HG03060 (cell line): ENCODE results near the gene SSTR3.
A peak's percentile ranks its signal among the peaks of the same experiment; 100 is the strongest.
"Not testable (repeated sequence)": the region's sequence is repeated elsewhere in the genome, so short reads cannot be mapped to it uniquely, and the experiment has no call there.

Source experiments
- ATAC-seq: cut with Tn5 transposase; IDR thresholded peaks from one replicate; pipeline ENCODE4 v1.9.1; 2021; ENCODE audit warnings: low read depth, moderate number of reproducible peaks; ENCODE audit not compliant: unreplicated experiment

The SSTR3 gene

DNA sequence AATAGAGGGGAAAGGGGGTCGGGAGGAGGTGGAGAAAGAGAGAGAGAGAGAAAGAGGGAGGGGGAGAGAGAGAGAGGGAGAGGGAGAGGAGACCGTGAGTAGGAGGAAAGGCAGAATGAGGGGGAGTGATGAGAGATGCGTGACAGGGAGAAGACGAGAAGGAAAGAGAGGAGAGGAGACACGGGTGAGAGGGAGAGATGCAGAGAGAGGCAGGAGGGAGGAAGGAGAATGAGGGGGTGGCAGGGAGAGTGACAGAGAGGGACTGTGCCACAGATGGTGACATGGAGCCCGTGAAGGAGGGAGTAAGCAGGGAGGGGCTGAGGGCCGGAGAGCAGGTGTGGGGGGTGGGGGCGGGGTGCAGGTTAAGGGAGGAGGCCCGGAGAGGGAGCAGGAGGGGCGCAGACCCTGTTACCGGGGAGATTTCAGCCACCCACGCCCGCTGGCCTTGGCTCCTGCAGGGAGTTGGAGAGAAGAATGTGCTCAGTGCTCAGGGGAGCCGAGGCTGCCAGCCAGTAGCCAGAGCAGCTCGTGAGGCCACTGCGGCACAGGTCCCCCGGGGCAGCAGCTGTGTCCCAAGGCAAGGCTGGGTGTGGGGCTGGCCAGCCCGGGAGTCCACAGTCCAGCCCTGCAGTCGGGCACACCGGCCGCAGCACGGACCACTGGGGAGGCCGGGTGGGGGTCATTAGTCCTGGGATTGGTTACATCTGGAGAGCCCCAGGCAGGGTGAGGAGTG is at the start of gene SSTR3:
Gene SSTR3, minus strand, starts transcription at position 304 of the 733 bp plus-strand sequence. CDS start 4,674 bp downstream, outside the sequence.
- no peak for ATAC-seq

GRCh38 chr22:37260901-37261336 is 48.6 kb upstream of the SSTR3 start:
- no peak for ATAC-seq

- ATAC-seq = no peak
Measured at GRCh38 chr22:37260155-37260795, 48.0 kb upstream of the SSTR3 start.

GRCh38 chr22:37259540-37260029 is 47.3 kb upstream of the SSTR3 start:
- no peak for ATAC-seq

- no peak for ATAC-seq
Measured at GRCh38 chr22:37258753-37259401, 46.6 kb upstream of the SSTR3 start.

DNA sequence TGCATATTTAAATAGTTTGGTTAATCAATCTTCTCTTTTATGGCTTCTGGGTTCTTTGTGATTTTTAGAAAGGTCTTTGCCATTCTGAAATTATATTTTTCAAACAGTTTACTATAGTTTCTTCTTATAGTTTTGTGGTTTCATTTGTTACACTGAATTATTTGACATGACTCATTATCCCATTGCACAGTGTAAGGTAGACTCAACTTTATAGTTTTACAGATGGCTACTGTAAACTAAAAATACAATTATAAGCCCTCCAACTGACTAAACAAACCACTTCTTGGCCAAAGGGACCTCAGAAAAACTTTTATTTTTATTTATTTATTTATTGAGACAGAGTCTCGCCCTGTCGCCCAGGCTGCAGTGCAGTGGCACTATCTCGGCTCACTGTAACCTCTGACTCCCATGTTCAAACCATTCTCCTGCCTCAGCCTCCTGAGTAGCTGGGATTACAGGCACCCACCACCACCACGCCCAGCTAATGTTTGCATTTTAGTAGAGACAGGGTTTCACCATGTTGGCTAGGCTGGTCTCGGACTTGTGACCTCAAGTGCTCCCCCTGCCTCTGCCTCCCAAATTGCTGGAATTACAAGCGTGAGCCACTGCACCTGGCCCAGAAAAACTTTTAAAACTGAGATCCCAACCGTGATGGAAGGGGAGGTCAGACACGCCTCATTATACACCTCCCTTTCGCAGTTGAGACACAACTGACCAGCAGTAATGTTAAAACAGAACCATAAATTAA is 45.9 kb upstream of the SSTR3 start:
- ATAC-seq = no peak

DNA sequence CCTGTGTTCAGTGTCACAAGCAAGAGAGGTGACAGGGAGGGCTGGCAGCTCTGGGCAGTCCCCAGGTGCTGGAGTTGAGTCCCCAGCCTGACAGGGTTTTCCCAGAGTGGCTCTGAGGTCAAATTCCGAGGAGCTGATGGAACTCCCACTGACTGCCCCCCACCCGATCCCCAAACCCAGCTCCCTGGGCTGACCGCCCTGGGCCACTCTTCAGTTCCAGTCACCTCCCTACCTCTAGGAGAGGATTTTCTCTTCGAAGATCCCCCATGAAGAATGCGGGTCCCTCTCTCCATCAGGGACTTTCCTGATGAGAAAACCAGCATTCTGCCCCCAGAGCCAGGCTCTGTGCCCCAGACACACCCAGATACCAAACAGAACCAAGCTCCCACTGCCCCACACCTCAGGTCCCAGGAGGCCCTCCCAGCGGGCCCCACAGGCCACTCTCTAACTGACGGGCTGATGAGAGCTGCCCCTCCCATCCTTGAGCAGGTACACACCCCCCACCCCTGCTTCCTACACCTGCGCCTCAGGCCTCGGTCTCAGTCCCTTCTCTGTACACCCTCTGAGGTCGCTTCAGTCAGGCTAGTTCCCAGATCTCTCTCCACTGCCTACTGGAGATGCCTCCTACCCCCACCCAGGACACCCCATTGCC is 43.9 kb upstream of the SSTR3 start:
- no peak for ATAC-seq

GRCh38 chr22:37255558-37256006 is 43.3 kb upstream of the SSTR3 start:
- no peak for ATAC-seq

DNA sequence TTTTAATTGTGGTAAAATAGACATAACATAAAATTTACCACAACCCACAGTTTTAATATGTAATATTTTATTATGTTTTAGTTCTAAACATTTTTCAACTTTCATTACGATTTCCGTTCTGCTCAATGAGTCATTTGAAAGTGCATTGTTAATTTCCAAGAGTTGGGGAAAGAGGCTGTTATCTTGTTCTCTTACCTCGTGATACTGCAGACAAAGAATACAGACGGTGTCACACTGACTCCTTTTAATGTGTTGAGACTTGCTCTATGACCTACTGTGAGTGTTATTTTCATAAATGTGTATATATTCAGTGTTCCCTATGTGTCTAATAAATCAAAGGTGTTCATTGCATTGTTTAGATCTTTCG is 42.6 kb upstream of the SSTR3 start:
- no peak for ATAC-seq

DNA sequence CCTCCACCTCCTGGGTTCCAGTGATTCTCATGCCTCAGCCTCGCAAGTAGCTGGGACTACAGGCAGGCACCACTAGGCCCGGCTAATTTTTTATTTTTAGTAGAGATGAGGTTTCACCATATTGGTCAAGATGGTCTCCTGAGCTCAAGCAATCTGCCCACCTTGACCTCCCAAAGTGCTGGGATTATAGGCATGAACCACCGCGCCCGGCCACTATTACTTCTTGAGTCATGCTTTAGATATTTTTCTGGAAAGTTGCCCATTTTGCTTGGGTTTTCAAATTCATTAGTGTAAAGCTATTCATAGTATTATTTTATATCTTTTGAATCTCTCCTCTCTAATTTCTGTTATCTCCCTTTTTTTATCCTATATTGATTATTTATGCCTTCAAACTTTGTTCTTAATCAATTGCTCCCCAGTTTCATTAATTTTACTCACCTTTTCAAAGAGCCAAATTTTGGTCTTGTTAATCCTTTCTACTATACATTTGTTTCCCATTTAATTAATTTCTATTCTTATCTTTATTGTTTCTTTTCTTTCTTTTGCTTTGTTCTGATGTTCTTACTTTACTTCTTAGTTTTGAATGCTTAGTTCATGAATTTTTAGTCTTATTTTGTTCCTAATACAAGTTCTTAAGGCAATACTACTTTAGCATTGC is 42.1 kb upstream of the SSTR3 start:
- ATAC-seq = no peak

- ATAC-seq = no peak
Measured at GRCh38 chr22:37253126-37253660, 40.9 kb upstream of the SSTR3 start.

GRCh38 chr22:37251836-37252235 is 39.6 kb upstream of the SSTR3 start:
- not testable (repeated sequence) for ATAC-seq

GRCh38 chr22:37249986-37250385 is 37.7 kb upstream of the SSTR3 start:
- ATAC-seq = no peak

DNA sequence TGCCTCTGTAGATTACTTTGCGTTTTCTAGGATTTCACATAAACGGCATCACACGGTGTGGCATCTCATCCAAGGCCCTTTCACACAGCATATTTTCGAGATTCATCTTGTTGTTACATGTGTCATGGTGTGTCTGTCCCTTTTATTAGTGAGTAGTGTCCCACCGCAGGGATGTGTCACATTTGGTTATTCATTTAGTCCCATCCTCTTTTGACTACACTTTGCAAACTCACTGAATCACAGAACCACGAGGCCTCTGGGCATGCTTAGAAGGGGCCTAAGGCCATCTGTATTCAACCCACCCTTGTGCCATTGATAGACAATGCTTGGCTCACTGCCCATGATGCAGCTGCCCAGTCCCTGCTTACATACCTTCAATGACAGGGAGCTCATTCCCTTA is 36.0 kb upstream of the SSTR3 start:
- ATAC-seq = no peak

DNA sequence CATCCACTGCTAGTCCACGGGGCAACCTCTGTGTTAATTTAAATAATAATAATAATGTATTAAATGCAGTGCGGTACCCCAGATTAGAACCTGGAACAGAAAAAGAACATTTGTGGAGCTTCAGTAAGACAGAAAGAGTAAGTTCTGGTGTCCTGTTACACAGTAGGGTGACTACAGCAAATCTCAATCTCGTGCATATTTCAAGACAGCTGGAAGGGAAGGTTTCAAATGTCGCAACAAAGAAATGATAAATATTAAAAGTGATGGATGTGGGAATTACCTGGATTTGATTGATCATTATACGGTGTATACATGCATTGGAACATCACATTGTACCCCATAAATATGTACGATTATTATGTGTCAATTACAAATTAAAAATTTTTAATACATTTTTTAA is 33.5 kb upstream of the SSTR3 start:
- ATAC-seq = no peak

GRCh38 chr22:37244922-37245722 is 32.8 kb upstream of the SSTR3 start:
- peak; percentile 28 for ATAC-seq

GRCh38 chr22:37244114-37244921 is 32.0 kb upstream of the SSTR3 start, which contains the start of gene RAC2:
RAC2 (minus strand) TSS chr22:37244269; CDS start chr22:37244148, 121 bp downstream.
- ATAC-seq = no peak
